ENCODE results near the gene PDZD2.

PDZD2 gene

GRCh38 chr5:32102254-32102986 lies 463.5 kb downstream of the PDZD2 start:
- Histone ChIP-seq H4K20me1 (ENCODE audit: insufficient read depth, low read length) (no peaks in the 10 kb centered on the region), H2AFZ (ENCODE audit: low read depth, low read length) (no peak overlapping the region), H3K79me2 (ENCODE audit: insufficient read depth, low read length) (no peaks in the 10 kb centered on the region), H3K36me3 (ENCODE audit: insufficient read depth, low read length) (peaks cover 55% of the 10 kb centered on the region), H3K4me3 (ENCODE audit: low read depth in 1 of 2, low read length in 2 of 2) (no peak overlapping the region), H3K4me2 (ENCODE audit: insufficient read depth, low read length) (no peak overlapping the region), H3K9me3 (ENCODE audit: insufficient read depth, low read length, severe bottlenecking) (no peaks in the 10 kb centered on the region), H3K4me1 (ENCODE audit: insufficient read depth, low read length) (no peaks in the 10 kb centered on the region), H3K9ac (ENCODE audit: low read depth, low read length) (no peak overlapping the region), H3K27me3 (ENCODE audit: insufficient read depth, low read length, poor library complexity) (no peaks in the 10 kb centered on the region), H3K27ac (ENCODE audit: low read length) (no peak overlapping the region)
- ATAC-seq (ENCODE audit: insufficient read depth, low read depth) = 0 out of 3 replicates have a peak, but pooled peaks have one; percentile 49
- TF ChIP-seq, protein P1, sequence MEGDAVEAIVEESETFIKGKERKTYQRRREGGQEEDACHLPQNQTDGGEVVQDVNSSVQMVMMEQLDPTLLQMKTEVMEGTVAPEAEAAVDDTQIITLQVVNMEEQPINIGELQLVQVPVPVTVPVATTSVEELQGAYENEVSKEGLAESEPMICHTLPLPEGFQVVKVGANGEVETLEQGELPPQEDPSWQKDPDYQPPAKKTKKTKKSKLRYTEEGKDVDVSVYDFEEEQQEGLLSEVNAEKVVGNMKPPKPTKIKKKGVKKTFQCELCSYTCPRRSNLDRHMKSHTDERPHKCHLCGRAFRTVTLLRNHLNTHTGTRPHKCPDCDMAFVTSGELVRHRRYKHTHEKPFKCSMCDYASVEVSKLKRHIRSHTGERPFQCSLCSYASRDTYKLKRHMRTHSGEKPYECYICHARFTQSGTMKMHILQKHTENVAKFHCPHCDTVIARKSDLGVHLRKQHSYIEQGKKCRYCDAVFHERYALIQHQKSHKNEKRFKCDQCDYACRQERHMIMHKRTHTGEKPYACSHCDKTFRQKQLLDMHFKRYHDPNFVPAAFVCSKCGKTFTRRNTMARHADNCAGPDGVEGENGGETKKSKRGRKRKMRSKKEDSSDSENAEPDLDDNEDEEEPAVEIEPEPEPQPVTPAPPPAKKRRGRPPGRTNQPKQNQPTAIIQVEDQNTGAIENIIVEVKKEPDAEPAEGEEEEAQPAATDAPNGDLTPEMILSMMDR (IDR thresholded peaks at IDR 0.05; ENCODE audit: borderline replicate concordance, extremely low read depth, low read length, poor library complexity, severe bottlenecking) = no peak
- no peak for TF ChIP-seq EZH2 (IDR thresholded peaks at IDR 0.05; ENCODE audit: borderline replicate concordance, low read depth, low read length, severe bottlenecking)
- no peak for DNase-seq

- Histone ChIP-seq H3K27me3 (ENCODE audit: insufficient read depth, low read length, poor library complexity) (no peaks in the 10 kb centered on the region), H3K9ac (ENCODE audit: low read depth, low read length) (no peak overlapping the region), H3K36me3 (ENCODE audit: insufficient read depth, low read length) (peaks cover 63% of the 10 kb centered on the region), H3K4me1 (ENCODE audit: insufficient read depth, low read length) (no peaks in the 10 kb centered on the region), H3K9me3 (ENCODE audit: insufficient read depth, low read length, severe bottlenecking) (no peaks in the 10 kb centered on the region), H3K27ac (ENCODE audit: low read length) (no peak overlapping the region), H3K4me2 (ENCODE audit: insufficient read depth, low read length) (no peak overlapping the region), H3K79me2 (ENCODE audit: insufficient read depth, low read length) (no peaks in the 10 kb centered on the region), H2AFZ (ENCODE audit: low read depth, low read length) (no peak overlapping the region), H4K20me1 (ENCODE audit: insufficient read depth, low read length) (no peaks in the 10 kb centered on the region), H3K4me3 (ENCODE audit: low read depth in 1 of 2, low read length in 2 of 2) (no peak overlapping the region)
- TF ChIP-seq, protein P1 (IDR thresholded peaks at IDR 0.05; ENCODE audit: borderline replicate concordance, extremely low read depth, low read length, poor library complexity, severe bottlenecking) = no peak
- TF ChIP-seq EZH2 (IDR thresholded peaks at IDR 0.05; ENCODE audit: borderline replicate concordance, low read depth, low read length, severe bottlenecking) = no peak
- DNase-seq = no peak
- ATAC-seq (ENCODE audit: insufficient read depth, low read depth) = no peak
Observed at GRCh38 chr5:32103521-32103920, 464.6 kb downstream of the PDZD2 start.

GRCh38 chr5:32107291-32107690 lies 468.4 kb downstream of the PDZD2 start:
- DNase-seq = no peak
- H4K20me1 ChIP-seq (ENCODE audit: insufficient read depth, low read length) = peaks cover 3% of the 10 kb centered on the region; the same call in 1 of the 2 replicates
- H3K4me3 ChIP-seq (ENCODE audit: low read depth in 1 of 2, low read length in 2 of 2) = no peak overlapping the region
- H2AFZ ChIP-seq (ENCODE audit: low read depth, low read length) = no peak overlapping the region
- no peak overlapping the region for H3K4me2 ChIP-seq (ENCODE audit: insufficient read depth, low read length)
- no peaks in the 10 kb centered on the region for H3K4me1 ChIP-seq (ENCODE audit: insufficient read depth, low read length)
- no peak overlapping the region for H3K9ac ChIP-seq (ENCODE audit: low read depth, low read length)
- no peak for TF ChIP-seq EZH2 (IDR thresholded peaks at IDR 0.05; ENCODE audit: borderline replicate concordance, low read depth, low read length, severe bottlenecking)
- TF ChIP-seq, protein P1 (IDR thresholded peaks at IDR 0.05; ENCODE audit: borderline replicate concordance, extremely low read depth, low read length, poor library complexity, severe bottlenecking) = no peak
- no peaks in the 10 kb centered on the region for H3K9me3 ChIP-seq (ENCODE audit: insufficient read depth, low read length, severe bottlenecking)
- H3K36me3 ChIP-seq (ENCODE audit: insufficient read depth, low read length) = peaks cover 73% of the 10 kb centered on the region
- no peak for ATAC-seq (ENCODE audit: insufficient read depth, low read depth)
- H3K27me3 ChIP-seq (ENCODE audit: insufficient read depth, low read length, poor library complexity) = no peaks in the 10 kb centered on the region
- no peaks in the 10 kb centered on the region for H3K79me2 ChIP-seq (ENCODE audit: insufficient read depth, low read length)
- no peak overlapping the region for H3K27ac ChIP-seq (ENCODE audit: low read length)
